ENCODE data around the gene MTMR11. TPM values are rescaled to one million over a fixed set of nuclear protein-coding genes. Genes with fewer than 3 reads are reported as not detected.
"Not testable (repeated sequence)": the region's sequence is repeated elsewhere in the genome, so short reads cannot be mapped to it uniquely, and the experiment has no call there.

MTMR11 gene
- total and polyA plus RNA-seq, 2 donors (not counting 1 experiment from before 2014, with no cell fraction given) = 0.91 TPM; not detected in 1

DNA sequence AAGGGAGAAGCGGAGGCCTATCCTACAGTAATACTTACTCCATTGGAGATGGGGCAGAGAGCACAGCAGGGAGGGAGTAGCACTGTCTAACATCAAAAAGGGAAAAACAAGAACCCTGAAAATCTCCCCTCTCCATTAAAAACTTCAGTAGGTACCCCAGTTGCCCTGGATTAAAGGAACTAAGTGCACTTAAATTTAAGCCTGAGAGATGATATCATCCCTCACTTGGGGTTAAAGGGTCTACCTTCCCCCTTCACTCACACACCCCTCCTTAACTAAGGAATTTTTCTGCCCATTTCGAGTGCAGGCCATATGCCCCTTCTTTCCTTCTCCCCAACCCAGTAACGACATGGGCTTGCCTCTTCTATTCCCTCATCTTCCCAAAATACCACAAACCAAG, 3.7 kb upstream of the MTMR11 start:
- Histone ChIP-seq H3K9ac (ENCODE audit: low read length) (no peak overlapping the region), H3K27me3 (replicated peaks in 1 of 4; ENCODE audit: control extremely low read depth in 1 of 4, control insufficient read depth in 3 of 4, insufficient read depth in 4 of 4, low read length in 3 of 4) (peaks cover 0 to 9% (median 0%) of the 10 kb centered on the region in 4 experiments), H3K79me2 (ENCODE audit: control insufficient read depth, insufficient read depth, low read length) (no peaks in the 10 kb centered on the region), H3K9me3 (ENCODE audit: control extremely low read depth in 1 of 3, control insufficient read depth in 2 of 3, insufficient read depth in 1 of 3, low read length in 2 of 3) (no peaks in the 10 kb centered on the region), H3K4me3 (ENCODE audit: control extremely low read depth in 1 of 5, extremely low read depth in 1 of 5, insufficient read depth in 1 of 5, low read depth in 2 of 5, low read length in 4 of 5) (no peak overlapping the region), H2AFZ (ENCODE audit: insufficient read depth, low read depth, low read length, poor library complexity, severe bottlenecking) (no peak overlapping the region), H3K4me1 (ENCODE audit: control insufficient read depth in 2 of 2, insufficient read depth in 2 of 2, low read length in 2 of 2) (no peaks in the 10 kb centered on the region), H4K20me1 (ENCODE audit: control insufficient read depth, insufficient read depth, low read length, poor library complexity, severe bottlenecking) (no peaks in the 10 kb centered on the region), H3K27ac (ENCODE audit: low read length in 2 of 2) (no peak overlapping the region), H3K4me2 (replicated peaks; ENCODE audit: low read depth, low read length, poor library complexity, severe bottlenecking) (no peak overlapping the region), H3K36me3 (replicated peaks in 1 of 2; ENCODE audit: control extremely low read depth in 1 of 2, control insufficient read depth in 1 of 2, extremely low read depth in 1 of 2, insufficient read depth in 2 of 2, low read length in 1 of 2) (no peaks in the 10 kb centered on the region)
- TF ChIP-seq CTCF (IDR thresholded peaks at IDR 0.05) = no peak
- no peak for TF ChIP-seq EZH2 (IDR thresholded peaks at IDR 0.05; ENCODE audit: borderline replicate concordance, insufficient read depth, low read depth, low read length, poor library complexity, severe bottlenecking)
- no peaks in the 10 kb centered on the region for H3K9me3 Mint-ChIP-seq (ENCODE audit: insufficient read depth)
- POLR2A ChIA-PET = interaction anchor here (0.7 kb wide), 1 partner anchor 15 kb away, joined by 4 read pairs; no protein-coding TSS in a partner anchor
- no peak overlapping the region for H3K4me3 Mint-ChIP-seq
- H3K27ac Mint-ChIP-seq = no peak overlapping the region
- ATAC-seq (ENCODE audit: low read depth) = no peak
- intact Hi-C loops (cut with micrococcal nuclease) = no loop called here
- no peak for DNase-seq
- H3K4me1 Mint-ChIP-seq = no peaks in the 10 kb centered on the region
- peaks cover 11% of the 10 kb centered on the region for H3K27me3 Mint-ChIP-seq
- WGBS (ENCODE audit: insufficient coverage) = 100% methylated on average over 1 of the region's 3 CpGs
- CTCF ChIA-PET = interaction anchor here (1.1 kb wide), 1 partner anchor 225 kb away, joined by 3 read pairs; no protein-coding TSS in a partner anchor

GRCh38 chr1:149938668-149939003, 2.0 kb upstream of the MTMR11 start:
- H3K4me3 ChIP-seq (ENCODE audit: control extremely low read depth in 1 of 5, extremely low read depth in 1 of 5, insufficient read depth in 1 of 5, low read depth in 2 of 5, low read length in 4 of 5); H3K4me2 ChIP-seq (replicated peaks; ENCODE audit: low read depth, low read length, poor library complexity, severe bottlenecking); H3K79me2 ChIP-seq (ENCODE audit: control insufficient read depth, insufficient read depth, low read length); H3K4me1 ChIP-seq (ENCODE audit: control insufficient read depth in 2 of 2, insufficient read depth in 2 of 2, low read length in 2 of 2); H2AFZ ChIP-seq (ENCODE audit: insufficient read depth, low read depth, low read length, poor library complexity, severe bottlenecking); H3K27ac Mint-ChIP-seq; ATAC-seq (ENCODE audit: low read depth); H3K4me3 Mint-ChIP-seq; H3K27ac ChIP-seq (ENCODE audit: low read length in 2 of 2); H3K4me1 Mint-ChIP-seq; H3K36me3 ChIP-seq (replicated peaks in 1 of 2; ENCODE audit: control extremely low read depth in 1 of 2, control insufficient read depth in 1 of 2, extremely low read depth in 1 of 2, insufficient read depth in 2 of 2, low read length in 1 of 2); intact Hi-C loops (cut with micrococcal nuclease); H3K9me3 ChIP-seq (ENCODE audit: control extremely low read depth in 1 of 3, control insufficient read depth in 2 of 3, insufficient read depth in 1 of 3, low read length in 2 of 3); DNase-seq; H4K20me1 ChIP-seq (ENCODE audit: control insufficient read depth, insufficient read depth, low read length, poor library complexity, severe bottlenecking); H3K9ac ChIP-seq (ENCODE audit: low read length); CTCF ChIA-PET; H3K9me3 Mint-ChIP-seq (ENCODE audit: insufficient read depth): not testable (repeated sequence)
- peaks cover 0 to 24% (median 2%) of the 10 kb centered on the region in 4 experiments for H3K27me3 ChIP-seq (replicated peaks in 1 of 4; ENCODE audit: control extremely low read depth in 1 of 4, control insufficient read depth in 3 of 4, insufficient read depth in 4 of 4, low read length in 3 of 4)
- POLR2A ChIA-PET = interaction anchor here (0.7 kb wide), 1 partner anchor 22 kb away, joined by 4 read pairs; no protein-coding TSS in a partner anchor
- peaks cover 24% of the 10 kb centered on the region for H3K27me3 Mint-ChIP-seq
- 100% methylated on average over 2 of the region's 13 CpGs for WGBS (ENCODE audit: insufficient coverage)
